Non-pigmented ciliary epithelial cell (primary cell): ENCODE results near the gene MYBPC1.
"Not testable (repeated sequence)": the region's sequence is repeated elsewhere in the genome, so short reads cannot be mapped to it uniquely, and the experiment has no call there.

Experiments
- DNase-seq: peaks from one replicate; pipeline ENCODE4 v3.0.0-alpha.2; 2010; ENCODE audit warnings: low read depth

Gene MYBPC1

DNA sequence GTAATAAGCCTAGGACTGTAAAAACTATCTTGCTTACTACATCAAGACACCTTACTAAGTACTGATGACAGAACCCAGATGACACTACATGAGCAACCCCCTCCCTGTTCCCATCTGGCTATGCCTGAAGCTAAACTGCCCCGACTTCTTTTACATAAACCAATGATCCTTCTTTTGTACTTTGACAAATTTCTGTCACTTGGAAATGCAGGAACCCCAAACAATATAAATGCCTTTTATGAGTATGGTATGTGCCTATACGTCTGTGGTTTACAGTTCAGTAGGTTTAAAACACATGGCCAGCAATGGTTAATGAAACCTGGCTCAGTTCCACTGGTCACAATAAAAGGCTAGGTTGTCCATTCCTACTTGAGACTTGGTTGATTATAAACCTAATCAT, 138.4 kb downstream of the MYBPC1 start:
- no peak for DNase-seq

DNA sequence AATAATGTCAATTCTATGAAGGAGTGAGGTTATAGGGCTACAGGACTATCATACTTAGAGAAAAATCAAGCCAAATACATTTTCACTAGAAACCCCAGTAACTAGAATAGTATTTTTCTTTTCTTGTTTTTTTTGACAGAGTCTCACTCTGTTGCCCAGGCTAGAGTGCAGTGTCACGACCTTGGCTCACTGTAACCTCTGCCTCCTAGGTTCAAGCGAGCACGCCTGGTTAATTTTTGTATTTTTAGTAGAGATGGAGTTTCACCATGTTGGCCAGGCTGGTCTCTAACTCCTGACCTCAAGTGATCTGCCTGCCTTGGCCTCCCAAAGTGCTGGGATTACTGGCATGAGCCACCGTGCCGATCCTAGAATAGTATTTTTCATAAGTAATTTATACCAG, 139.7 kb downstream of the MYBPC1 start:
- not testable (repeated sequence) for DNase-seq
